GM19455 (cell line): ENCODE results near the gene HBG1.

Experiments used
- ATAC-seq: cut with Tn5 transposase; IDR thresholded peaks from one replicate; pipeline ENCODE4 v1.9.1; 2021; ENCODE audit not compliant: unreplicated experiment

Gene HBG1

DNA sequence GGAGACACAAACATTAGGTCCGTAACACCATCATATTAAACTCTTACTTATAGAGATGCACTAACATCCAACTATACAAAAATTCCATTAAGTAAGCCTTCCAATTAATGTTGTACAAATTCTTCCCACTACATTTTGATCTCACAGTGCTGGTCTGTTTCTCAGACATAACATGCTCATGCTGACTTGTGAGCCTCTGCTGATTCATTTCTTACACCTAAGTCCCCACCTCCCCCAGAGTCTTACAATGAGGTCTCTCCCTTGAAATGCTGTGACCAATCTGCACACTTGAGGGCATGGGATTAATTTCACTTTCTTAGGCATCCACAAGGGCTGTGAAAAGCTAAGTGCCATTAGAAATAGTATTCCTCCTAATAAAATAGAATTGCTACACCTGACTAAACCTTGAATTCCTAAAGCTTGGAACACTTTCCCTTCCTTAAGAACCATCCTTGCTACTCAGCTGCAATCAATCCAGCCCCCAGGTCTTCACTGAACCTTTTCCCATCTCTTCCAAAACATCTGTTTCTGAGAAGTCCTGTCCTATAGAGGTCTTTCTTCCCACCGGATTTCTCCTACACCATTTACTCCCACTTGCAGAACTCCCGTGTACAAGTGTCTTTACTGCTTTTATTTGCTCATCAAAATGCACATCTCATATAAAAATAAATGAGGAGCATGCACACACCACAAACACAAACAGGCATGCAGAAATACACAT lies 2.0 kb downstream of the HBG1 start:
- no peak for ATAC-seq

DNA sequence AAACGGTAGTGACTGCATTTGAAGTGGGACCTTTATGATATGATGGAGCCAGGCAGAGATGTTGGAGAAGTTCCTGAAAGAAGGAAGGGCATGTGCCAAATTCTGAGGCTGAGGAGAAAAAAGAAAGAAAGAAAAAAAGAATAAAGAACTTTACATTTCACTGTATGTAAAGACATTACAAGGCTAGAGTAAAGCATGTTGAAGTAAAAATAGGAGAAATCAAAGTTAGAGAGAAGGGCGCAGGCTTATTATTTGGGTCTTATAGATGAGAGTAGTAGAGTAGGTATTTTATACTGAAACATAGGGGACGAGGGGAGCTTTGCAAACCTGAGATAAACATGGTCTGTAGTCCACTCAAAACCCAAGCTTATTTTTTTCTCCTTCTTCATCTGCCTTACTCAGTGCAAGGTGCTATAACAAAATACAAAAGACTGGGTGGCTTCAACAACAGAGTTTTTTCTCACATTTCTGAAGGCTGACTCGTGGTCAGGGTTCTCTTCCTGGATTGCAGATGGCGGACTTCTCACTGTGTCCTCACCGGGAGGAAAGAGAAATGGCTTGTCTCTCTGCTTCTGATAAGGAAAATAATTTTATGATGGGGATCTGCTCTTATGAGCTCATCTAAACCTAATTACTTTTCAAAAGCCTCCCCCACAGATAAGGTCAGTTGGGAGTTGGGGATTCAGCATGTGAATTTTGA lies 2.7 kb downstream of the HBG1 start:
- no peak for ATAC-seq

DNA sequence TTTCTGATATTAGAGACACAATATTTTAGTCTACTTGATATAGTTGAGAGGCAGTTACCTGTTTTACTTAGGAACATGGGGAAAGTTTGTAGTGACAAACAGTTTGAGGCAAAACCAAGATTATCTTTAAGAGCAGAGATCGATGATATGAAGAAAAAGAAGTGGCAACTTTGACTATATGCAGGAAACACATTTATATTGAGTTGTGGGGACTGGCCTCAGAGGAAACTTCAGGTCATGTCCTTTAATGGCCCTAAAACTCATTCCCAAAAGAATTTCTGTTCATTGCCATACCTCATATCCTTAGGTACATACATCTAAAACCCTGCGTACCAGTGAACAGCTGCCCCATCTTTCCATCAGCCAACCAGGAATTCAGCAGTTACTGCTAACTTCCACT lies 4.5 kb downstream of the HBG1 start:
- ATAC-seq, result no peak

DNA sequence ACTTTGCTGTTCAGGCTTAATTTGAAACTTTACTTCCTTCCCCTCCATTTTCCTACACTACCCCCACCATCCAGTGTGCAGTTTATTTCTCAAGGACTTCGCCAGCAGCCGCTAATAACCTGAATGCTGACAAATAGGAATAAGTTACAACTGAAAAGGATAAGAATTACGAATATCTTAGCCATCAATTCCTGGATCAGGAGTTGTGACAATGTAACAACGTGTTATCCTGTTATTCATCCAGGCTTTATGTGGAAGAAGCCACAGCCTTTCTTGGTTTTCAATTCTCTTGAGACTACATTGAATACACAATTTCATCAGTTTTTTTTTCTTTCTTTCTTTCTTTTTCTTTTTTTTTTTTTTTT lies 5.9 kb downstream of the HBG1 start:
- ATAC-seq, result no peak

DNA sequence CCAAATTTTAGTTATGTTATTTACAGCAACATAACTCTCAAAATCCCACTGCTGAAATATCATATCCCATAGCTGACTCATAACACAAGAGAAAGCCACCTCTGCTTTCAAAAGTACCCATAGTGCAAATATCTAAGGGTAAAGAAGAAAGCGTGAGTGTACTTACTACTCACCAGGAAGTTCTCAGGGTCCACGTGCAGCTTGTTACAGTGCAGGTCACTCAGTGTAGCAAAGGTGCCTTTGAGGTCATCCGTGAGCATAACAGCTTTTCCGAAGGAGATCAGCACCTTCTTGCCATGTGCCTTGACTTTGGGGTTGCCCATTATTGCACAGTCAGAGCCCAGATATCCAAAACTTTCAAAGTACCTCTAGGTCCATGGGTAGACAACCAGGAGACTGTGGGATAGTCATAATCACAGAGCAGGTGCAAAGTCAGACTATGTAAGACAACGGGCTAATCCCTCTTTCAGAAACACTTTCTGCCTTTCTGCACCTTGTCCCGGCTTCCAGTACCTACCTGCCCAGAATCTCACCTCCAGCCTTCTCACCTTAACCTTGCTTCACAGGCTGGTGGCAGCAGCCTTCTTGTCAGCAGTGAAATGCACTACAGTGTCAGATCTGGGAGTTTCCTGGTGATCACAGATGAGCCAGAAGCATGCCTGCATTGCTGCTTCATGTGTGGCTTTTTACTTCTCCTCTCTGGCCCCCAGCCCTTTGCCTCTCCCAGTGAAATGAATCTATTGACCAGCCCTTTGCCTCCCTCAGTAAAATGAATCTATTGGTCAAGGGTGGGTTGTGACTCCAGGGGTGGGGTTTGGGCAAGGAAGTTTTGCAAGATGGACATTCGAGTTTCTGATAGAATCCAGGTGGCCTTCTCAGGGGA lies 6.5 kb downstream of the HBG1 start:
- ATAC-seq, result no peak

DNA sequence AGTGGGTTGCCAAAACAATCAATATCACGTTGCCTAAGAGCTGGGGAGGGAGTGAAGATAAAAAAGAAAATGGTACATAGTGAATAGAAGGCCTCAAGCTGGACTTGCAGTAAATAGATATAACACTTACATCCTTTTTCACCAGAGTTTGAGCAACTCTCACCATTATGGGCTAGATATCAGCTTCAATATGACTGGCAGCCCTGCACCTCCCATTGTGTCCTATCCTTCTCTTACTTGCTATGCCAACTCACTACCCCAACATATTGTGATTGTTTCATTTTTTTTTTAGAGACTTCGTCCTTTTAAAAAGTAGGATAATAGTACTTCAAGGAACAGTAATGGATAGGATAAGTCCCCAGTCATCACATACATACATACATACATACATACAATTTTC lies 7.4 kb downstream of the HBG1 start:
- no peak for ATAC-seq

DNA sequence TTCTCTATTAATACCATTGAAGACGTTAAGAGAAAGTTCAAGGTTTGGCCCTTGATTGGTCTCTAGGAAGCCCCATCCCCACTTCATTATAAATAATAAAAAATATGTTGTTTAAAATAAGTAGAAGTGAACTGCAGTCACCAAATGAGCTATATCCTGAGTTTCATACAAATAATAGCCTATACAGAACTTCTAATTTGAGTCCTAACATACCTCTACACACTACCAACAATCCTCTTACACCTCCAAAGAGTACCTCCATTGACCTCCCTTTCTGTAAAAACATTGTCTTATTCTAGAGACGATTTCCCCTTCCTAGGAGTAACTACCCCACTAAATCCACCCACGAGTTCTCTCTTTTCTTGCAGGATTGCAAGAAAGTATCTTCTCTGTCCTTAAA lies 8.2 kb downstream of the HBG1 start:
- ATAC-seq, result no peak

DNA sequence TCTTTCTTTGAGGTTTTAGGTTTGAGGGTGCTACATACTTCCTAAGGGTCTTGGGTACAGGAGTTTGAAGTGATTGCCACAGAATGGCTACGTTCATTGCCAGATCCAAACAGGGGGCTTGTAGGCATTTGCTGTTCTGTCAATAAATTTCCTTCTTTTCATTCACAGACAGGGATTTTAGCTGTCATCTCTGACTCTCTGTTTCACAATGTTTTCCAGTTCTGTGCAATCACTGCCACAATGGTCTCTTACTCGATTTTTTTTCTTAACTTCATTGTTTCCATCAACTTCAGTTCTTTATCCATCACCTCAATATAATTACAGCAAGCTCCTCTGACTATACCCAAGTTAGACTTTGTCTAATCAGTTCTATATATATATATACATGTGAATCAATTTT lies 9.2 kb downstream of the HBG1 start:
- ATAC-seq, result no peak

DNA sequence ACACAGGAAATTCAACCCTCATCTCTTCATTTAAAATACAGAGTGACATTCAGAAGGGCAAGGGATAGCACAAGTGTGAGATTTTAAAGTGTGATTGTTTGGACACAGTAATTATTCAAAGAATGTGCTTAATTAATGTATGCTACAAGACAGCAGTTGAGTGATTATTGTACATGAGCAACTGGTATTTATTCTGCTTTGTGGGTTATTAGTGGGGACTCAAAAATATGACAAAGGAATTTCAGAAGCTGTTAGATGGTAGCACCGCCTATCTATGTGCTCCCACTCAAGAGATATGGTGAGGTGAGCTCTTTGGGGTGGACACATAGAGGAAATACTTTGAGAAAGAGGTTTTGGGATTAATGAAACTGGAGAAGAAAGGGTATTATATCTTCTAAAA lies 9.6 kb downstream of the HBG1 start:
- no peak for ATAC-seq

DNA sequence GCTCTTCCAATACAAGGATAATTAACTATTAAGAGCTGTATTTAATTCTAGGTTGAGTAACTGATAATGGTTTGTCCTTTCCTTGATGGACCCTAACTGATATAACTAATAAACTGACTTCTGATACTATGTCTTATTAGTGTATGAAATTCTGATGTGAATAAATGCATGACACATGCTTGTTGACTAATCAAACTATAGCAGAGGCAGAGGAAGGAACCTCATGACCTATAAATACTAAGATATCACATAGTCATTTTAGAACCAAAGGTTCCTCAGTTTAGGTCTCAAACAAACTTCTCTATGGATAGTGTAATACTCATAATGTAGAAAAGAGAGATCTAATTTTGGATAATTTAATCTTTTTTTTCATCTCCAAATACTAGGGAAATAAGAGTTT lies 10.6 kb downstream of the HBG1 start:
- no peak for ATAC-seq

DNA sequence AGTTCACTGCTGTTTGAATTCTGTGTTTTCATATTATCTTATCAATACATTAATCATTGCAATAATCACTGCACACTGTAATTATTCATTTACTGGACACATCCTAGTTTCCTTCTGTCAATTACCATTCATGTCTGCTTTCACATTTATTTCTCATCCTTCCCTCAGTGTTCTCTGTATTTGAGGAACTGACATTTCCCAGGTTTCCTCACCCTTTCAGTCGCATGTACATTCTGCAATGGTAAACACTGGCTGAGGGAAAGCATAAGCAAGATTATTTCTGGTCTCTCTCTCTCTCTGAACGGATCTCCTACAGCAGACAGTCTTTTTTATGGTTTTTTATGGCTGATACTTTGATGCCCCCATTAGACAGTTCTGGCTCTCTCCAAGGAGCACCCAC lies 11.2 kb downstream of the HBG1 start:
- ATAC-seq, result no peak

DNA sequence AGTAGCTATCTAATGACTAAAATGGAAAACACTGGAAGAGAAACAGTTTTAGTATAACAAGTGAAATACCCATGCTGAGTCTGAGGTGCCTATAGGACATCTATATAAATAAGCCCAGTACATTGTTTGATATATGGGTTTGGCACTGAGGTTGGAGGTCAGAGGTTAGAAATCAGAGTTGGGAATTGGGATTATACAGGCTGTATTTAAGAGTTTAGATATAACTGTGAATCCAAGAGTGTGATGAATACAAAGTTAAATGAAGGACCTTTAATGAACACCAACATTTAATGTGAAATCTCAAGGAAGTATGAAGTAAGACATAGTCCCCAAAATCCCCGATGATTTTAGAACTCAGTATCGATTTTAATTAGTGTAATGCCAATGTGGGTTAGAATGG lies 12.2 kb downstream of the HBG1 start:
- no peak for ATAC-seq

DNA sequence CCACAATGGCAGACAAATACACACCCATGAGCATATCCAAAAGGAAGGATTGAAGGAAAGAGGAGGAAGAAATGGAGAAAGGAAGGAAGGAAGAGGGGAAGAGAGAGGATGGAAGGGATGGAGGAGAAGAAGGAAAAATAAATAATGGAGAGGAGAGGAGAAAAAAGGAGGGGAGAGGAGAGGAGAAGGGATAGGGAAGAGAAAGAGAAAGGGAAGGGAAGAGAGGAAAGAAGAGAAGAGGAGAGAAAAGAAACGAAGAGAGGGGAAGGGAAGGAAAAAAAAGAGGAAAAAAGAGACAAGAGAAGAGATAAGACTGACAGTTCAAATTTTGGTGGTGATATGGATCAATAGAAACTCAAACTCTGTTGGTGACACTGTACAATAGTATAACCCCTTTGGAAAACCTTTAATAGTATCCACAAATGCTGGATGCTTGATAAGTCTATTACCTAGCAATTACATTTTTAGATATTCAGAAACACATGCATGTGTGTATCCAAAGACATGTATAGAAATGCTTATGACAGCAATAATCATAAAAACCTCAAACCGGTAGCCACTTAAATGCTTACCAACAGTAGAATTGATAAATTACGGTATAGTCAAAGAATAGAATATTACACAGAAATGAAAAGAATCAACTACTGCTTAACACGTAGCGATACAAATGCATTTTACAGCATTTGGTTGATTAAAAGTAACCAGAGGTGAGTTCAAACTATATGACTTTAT lies 14.1 kb downstream of the HBG1 start:
- no peak for ATAC-seq

DNA sequence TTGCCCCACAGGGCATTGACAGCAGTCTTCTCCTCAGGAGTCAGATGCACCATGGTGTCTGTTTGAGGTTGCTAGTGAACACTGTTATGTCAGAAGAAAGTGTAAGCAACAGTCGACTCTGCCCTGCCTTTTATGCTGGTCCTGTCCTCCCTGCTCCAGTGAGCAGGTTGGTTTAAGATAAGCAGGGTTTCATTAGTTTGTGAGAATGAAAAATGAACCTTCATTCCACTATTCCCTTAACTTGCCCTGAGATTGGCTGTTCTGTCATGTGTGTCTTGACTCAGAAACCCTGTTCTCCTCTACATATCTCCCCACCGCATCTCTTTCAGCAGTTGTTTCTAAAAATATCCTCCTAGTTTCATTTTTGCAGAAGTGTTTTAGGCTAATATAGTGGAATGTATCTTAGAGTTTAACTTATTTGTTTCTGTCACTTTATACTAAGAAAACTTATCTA lies 15.2 kb downstream of the HBG1 start, which contains the start of gene HBD:
Gene HBD (minus strand): TSS at position 103 of the 454 bp plus-strand sequence. CDS start 50 bp downstream, at position 53.
- no peak for ATAC-seq

DNA sequence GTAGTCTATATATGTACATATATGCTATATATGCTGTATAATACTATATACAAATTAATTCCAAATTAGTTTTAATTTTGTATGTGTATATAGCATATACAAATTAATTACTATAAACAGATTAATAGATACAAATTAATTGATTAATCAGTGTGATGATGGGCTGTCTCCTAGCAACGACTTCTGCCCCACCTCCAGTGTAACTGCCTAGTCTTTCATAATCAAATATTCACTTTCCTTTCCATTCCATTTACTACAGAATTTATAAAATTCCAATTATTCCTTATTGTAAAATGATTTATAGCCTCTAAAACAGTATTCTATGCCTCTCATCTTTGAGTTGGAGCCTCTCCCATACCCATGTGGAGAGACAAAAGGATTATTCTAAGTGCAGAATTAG lies 16.4 kb downstream of the HBG1 start:
- no peak for ATAC-seq

DNA sequence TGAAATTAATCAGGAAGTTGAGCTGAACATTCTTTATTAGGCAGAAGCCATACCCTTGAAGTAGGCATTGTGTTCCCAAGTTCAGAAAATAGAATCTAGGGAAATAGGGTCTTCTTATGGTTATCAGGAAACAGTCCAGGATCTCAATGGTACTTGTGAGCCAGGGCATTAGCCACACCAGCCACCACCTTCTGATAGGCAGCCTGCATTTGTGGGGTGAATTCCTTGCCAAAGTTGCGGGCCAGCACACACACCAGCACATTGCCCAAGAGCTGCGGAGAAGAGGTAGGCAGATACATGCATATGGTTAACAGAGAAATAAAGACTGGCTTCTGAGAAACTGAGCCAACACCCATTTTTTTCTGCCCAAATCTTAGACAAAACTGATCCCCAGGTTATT lies 16.8 kb downstream of the HBG1 start:
- no peak for ATAC-seq

DNA sequence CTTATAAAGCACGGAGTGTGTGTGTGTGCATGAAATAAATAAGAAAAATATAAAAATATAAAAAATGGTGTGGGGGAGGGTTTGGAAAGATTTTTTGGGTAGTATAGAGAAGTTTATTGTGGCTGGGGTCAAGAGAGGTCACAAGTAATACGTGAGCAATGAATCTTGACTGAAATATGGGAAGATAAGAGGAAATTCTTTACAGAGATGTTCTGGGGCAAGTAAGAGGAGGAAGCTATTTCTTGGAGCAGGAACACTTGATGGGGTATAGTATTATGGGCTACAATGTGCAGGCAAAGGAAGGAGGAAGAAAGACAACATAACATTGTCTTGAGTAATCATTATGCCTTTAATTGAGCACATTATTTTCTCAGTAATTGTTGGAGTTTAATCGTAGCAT lies 17.5 kb downstream of the HBG1 start:
- no peak for ATAC-seq

DNA sequence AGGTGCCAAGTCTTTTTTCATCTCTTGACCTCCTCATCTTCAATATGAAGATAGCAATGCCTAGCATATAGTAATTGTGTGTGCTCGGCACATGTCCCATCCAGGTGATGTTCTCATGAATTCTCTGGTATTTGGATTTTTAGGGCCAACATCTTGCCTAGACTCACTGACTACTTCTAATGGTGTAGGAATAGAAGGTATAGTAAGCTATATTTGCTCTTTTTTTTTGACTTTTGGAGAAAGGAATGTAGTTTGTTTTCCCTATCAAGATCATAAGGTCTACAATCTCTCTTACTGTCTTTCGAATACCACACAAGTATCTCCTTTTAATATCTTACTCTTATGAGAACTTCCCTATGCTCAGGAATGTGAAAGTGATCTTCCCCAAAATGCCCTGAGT lies 18.5 kb downstream of the HBG1 start:
- ATAC-seq, result no peak

DNA sequence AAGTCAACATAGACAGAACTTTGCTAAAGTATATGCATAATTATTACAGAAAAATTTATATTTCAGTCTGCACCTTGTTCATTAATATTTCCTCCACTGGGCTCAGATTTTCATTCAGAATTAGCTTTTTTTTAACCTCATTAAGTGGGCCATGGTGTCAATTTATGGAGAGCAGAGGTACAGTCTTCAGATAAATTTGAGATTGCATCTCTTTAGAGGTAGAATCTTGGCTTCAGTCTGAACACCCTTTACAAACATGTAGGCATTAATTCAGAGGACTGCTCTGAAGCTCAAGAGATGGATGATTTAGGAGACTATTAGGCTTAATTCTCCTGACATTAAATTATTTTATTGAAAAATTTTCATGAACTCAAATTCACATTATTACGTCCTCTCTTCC lies 19.4 kb downstream of the HBG1 start:
- ATAC-seq, result no peak

DNA sequence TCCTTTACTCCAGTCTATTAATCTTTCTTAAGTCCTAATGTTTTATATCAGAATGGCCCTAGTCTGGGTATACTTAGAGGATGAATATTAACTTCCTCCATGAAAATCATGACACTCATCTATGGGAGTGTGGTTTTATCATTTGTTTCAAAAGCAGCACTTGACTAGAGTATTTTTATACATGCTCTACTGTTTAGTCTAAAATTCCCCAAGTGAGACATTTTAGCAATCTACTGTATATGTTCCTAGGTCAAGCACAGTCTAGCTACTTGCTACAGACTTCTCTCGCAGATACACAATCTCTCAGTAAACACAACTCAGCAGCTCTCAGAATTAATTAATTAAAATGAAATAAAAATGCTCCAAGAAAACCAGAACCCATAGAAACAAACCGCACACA lies 19.9 kb downstream of the HBG1 start:
- no peak for ATAC-seq

DNA sequence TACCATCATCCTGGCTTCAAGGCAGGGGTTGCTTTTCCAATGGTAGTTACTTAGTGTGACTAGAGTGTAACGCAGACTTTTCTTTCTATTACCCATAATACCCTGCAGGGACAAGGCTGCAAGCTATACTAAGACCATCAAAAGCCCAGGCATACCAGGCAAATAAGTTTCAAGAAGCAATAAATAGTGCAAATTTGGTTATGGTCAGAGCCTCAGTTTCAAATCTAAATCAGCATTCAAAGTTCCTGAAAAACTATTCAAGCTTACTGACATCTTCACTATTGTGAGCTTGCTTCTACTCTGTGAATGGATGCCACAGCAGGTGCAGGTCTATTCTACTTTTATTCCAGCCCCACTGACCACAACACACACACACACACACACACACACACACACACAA lies 20.3 kb downstream of the HBG1 start:
- ATAC-seq, result no peak
